HepG2 (cell line): Measurements from ENCODE around the gene RBM22. TPM values are rescaled to one million over a fixed set of nuclear protein-coding genes. Genes with fewer than 3 reads are reported as not detected.
A peak's percentile ranks its signal among the peaks of the same experiment; 100 is the strongest.

Source experiments
- ATAD3A ChIP-seq: sonication (generic); formaldehyde crosslinking; IDR thresholded peaks from 2 replicates; pipeline ENCODE4 v1.4.0; 2020; ENCODE audit warnings: missing genetic modification reagents
- BCL6 ChIP-seq: IDR thresholded peaks from 2 replicates; pipeline ENCODE4 v1.6.1; 2016; ENCODE audit warnings: missing genetic modification reagents, missing compliant biosample characterization
- CBX2 ChIP-seq, 2 experiments: fragments of 200-600 bp in 1 of 2; sonication (generic); formaldehyde crosslinking in 1 of 2; IDR thresholded peaks; 2 replicates each; pipeline versions ENCODE4 v1.7.0 to v1.8.1; 2018 to 2022; ENCODE audit warnings: low read depth in 2 of 2, low read length in 1 of 2, mild to moderate bottlenecking in 1 of 2, missing genetic modification reagents in 1 of 2
- GMEB1 ChIP-seq: sonication (generic); formaldehyde crosslinking; IDR thresholded peaks from 2 replicates; pipeline ENCODE4 v1.5.1; 2020; ENCODE audit warnings: missing genetic modification reagents, mild to moderate bottlenecking, borderline replicate concordance
- HDAC2 ChIP-seq: sonication (generic); formaldehyde crosslinking; IDR thresholded peaks from 2 replicates; pipeline ENCODE4 v1.4.0; 2020; ENCODE audit warnings: missing genetic modification reagents
- LCORL ChIP-seq, 2 experiments: fragments of 450-650 bp in 1 of 2; sonication (generic) in 1 of 2; formaldehyde crosslinking in 1 of 2; IDR thresholded peaks; 2 replicates each; pipeline versions ENCODE4 v1.5.0 to v1.6.1; 2017 to 2020; ENCODE audit warnings: antibody characterized with exemption in 1 of 2, missing genetic modification reagents in 1 of 2
- RFXANK ChIP-seq: IDR thresholded peaks from 2 replicates; pipeline ENCODE4 v1.6.1; 2016
- SP2 ChIP-seq: sonication (generic); formaldehyde crosslinking; IDR thresholded peaks from 2 replicates; pipeline ENCODE4 v1.5.1; 2020; ENCODE audit warnings: mild to moderate bottlenecking, missing genetic modification reagents
- TARDBP ChIP-seq: sonication (generic); formaldehyde crosslinking; IDR thresholded peaks from 2 replicates; pipeline ENCODE4 v1.8.0; 2022; ENCODE audit warnings: mild to moderate bottlenecking, missing genetic modification reagents
- TRIM22 ChIP-seq: fragments of 450-650 bp; IDR thresholded peaks from 2 replicates; pipeline ENCODE4 v1.6.1; 2017
- TSC22D2 ChIP-seq: sonication (generic); formaldehyde crosslinking; IDR thresholded peaks from 2 replicates; pipeline ENCODE4 v1.5.1; 2020; ENCODE audit warnings: missing genetic modification reagents, mild to moderate bottlenecking, borderline replicate concordance
- ZFP36L1 ChIP-seq: sonication (generic); formaldehyde crosslinking; IDR thresholded peaks from 2 replicates; pipeline ENCODE4 v1.8.0; 2022; ENCODE audit warnings: mild to moderate bottlenecking, missing genetic modification reagents, moderate library complexity
- ZNF205 ChIP-seq: IDR thresholded peaks from 2 replicates; pipeline ENCODE4 v1.6.1; 2018; ENCODE audit warnings: missing biosample characterization, missing genetic modification reagents
- ZNF329 ChIP-seq: sonication (generic); formaldehyde crosslinking; IDR thresholded peaks from 2 replicates; pipeline ENCODE4 v1.9.0; 2021; ENCODE audit warnings: low read depth, mild to moderate bottlenecking, missing genetic modification reagents
- ZNF451 ChIP-seq: sonication (generic); formaldehyde crosslinking; IDR thresholded peaks from 2 replicates; pipeline ENCODE4 v1.5.0; 2020; ENCODE audit warnings: mild to moderate bottlenecking, missing genetic modification reagents
- ZNF503 ChIP-seq: sonication (generic); formaldehyde crosslinking; IDR thresholded peaks from 2 replicates; pipeline ENCODE4 v1.4.0; 2020; ENCODE audit warnings: missing genetic modification reagents
- ZNF570 ChIP-seq: sonication (generic); formaldehyde crosslinking; IDR thresholded peaks from 2 replicates; pipeline ENCODE4 v1.4.0; 2020; ENCODE audit warnings: mild to moderate bottlenecking, missing genetic modification reagents, borderline replicate concordance
- ZNF589 ChIP-seq: sonication (generic); formaldehyde crosslinking; conservative IDR thresholded peaks from 2 replicates; pipeline ENCODE4 v1.8.0; 2022; ENCODE audit warnings: mild to moderate bottlenecking, moderate library complexity, missing genetic modification reagents
- ZNF703 ChIP-seq: sonication (generic); formaldehyde crosslinking; IDR thresholded peaks from 2 replicates; pipeline ENCODE4 v1.5.1; 2020; ENCODE audit warnings: missing genetic modification reagents, mild to moderate bottlenecking, moderate library complexity, borderline replicate concordance
- polyA plus RNA-seq, 8 experiments: library from polyadenylated mRNA; depleted of rRNA in 3 of 8; stranded (reverse) in 7 of 8; unstranded in 1 of 8; fragments of >200 nt; fragmentation: Illumina TruSeq in 4 of 8; extraction: Trizol in 4 of 8; gene quantifications; 2 replicates each; pipeline versions ENCODE4 v1.2.1 to v1.2.3, GENCODE V29; 2011 to 2016; ENCODE audit warnings: low read depth in 4 of 8, missing spikeins in 1 of 8, mixed read lengths in 1 of 8; ENCODE audit not compliant: insufficient read depth in 1 of 8
- total RNA-seq, 5 experiments: library from RNA; depleted of rRNA; stranded (reverse); fragments of >200 nt; fragmentation: Illumina TruSeq; extraction: Trizol; gene quantifications; 2 replicates each; pipeline ENCODE4 v1.2.3, GENCODE V29; 2016; ENCODE audit warnings: low read depth in 1 of 5

Gene RBM22
- total and polyA plus RNA-seq, 2 of the 13 experiments (the other 11 are each of a cell fraction or from before 2014, with no cell fraction given) = 28.3 to 35.0 TPM

- TF ChIP-seq TRIM22 = no peak
- peak; percentile 27; the same call in 1 of the 2 replicates for TF ChIP-seq ZNF503 (CRISPR knock-in tag)
- peak; percentile 72; the same call in 1 of the 2 replicates for TF ChIP-seq ZNF205 (CRISPR knock-in tag)
- no peak for TF ChIP-seq ZNF703
- TF ChIP-seq ZNF570 (CRISPR knock-in tag) = no peak
- peak; percentile 73; the same call in 1 of the 2 replicates for TF ChIP-seq TSC22D2 (CRISPR knock-in tag)
- TF ChIP-seq TARDBP (CRISPR knock-in tag) = peak; percentile 78
- TF ChIP-seq ATAD3A = no peak
- TF ChIP-seq LCORL (IDR thresholded peaks at IDR 0.05) = no peak
- peak; percentile 45; the same call in 1 of the 2 replicates for TF ChIP-seq LCORL (CRISPR knock-in tag; IDR thresholded peaks at IDR 0.05)
- TF ChIP-seq GMEB1 (CRISPR knock-in tag) = peak; percentile 99
- no peak; the same call in none of the 2 replicates for TF ChIP-seq HDAC2 (CRISPR knock-in tag)
- peak; percentile 30; the same call in 1 of the 2 replicates for TF ChIP-seq BCL6 (CRISPR knock-in tag)
- no peak for TF ChIP-seq CBX2 (IDR thresholded peaks at IDR 0.05; ENCODE audit: low read depth, low read length)
- TF ChIP-seq CBX2 (CRISPR knock-in tag; IDR thresholded peaks at IDR 0.05; ENCODE audit: low read depth) = no peak; the same call in 1 of the 2 replicates
- TF ChIP-seq ZFP36L1 (CRISPR knock-in tag) = no peak
- TF ChIP-seq RFXANK = no peak
- TF ChIP-seq ZNF451 = no peak
- 0 out of 2 replicates have a peak, but pooled peaks have one; percentile 50 for TF ChIP-seq ZNF329
- no peak for TF ChIP-seq ZNF589 (CRISPR knock-in tag)
- no peak; the same call in 1 of the 2 replicates for TF ChIP-seq SP2 (CRISPR knock-in tag)
Measured at GRCh38 chr5:150700594-150701377, at the start of gene RBM22 (continued).
